GM23338 (cell line): ENCODE measurements around the gene CPNE1. TPM values are rescaled to one million over a fixed set of nuclear protein-coding genes. Genes with fewer than 3 reads are reported as not detected.
"Not testable (repeated sequence)": the region's sequence is repeated elsewhere in the genome, so short reads cannot be mapped to it uniquely, and the experiment has no call there.

Experiments used
- ATAC-seq: fragments of 200-7000 bp; cut with Tn5 transposase; 3 replicates; pipeline ENCODE4 v1.9.1; 2020
- DNase-seq: peaks from one replicate; pipeline ENCODE4 v3.0.0-alpha.2; 2015; ENCODE audit warnings: low spot score
- H2AFZ ChIP-seq: fragments of 200-600 bp; sonication (generic); 2 replicates; pipeline ENCODE4 v1.8.0; 2016; ENCODE audit warnings: antibody characterized with exemption, mild to moderate bottlenecking, moderate library complexity
- H3F3A ChIP-seq: fragments of 200-600 bp; sonication (generic); replicated peaks from 2 replicates; pipeline ENCODE4 v1.8.0; 2017; ENCODE audit warnings: antibody characterized with exemption, mixed run types, low read depth
- H3K27ac ChIP-seq: fragments of 200-600 bp; sonication (generic); 2 replicates; pipeline ENCODE4 v1.6.1; 2016; ENCODE audit warnings: low read depth
- H3K27me3 ChIP-seq: fragments of 200-600 bp; sonication (generic); 2 replicates; pipeline ENCODE4 v1.8.0; 2016; ENCODE audit warnings: mild to moderate bottlenecking, mixed run types, moderate library complexity; ENCODE audit not compliant: insufficient read depth
- H3K36me3 ChIP-seq: fragments of 200-600 bp; sonication (generic); 2 replicates; pipeline ENCODE4 v1.8.0; 2016; ENCODE audit warnings: mild to moderate bottlenecking; ENCODE audit not compliant: insufficient read depth
- H3K4me1 ChIP-seq: fragments of 200-600 bp; sonication (generic); 2 replicates; pipeline ENCODE4 v1.8.0; 2016; ENCODE audit warnings: mild to moderate bottlenecking, moderate library complexity; ENCODE audit not compliant: insufficient read depth
- H3K4me2 ChIP-seq: fragments of 200-600 bp; sonication (generic); 2 replicates; pipeline ENCODE4 v1.7.1; 2017; ENCODE audit warnings: mixed run types
- H3K4me3 ChIP-seq: fragments of 200-600 bp; sonication (generic); 2 replicates; pipeline ENCODE4 v1.6.1; 2016; ENCODE audit warnings: mixed run types
- H3K79me2 ChIP-seq: fragments of 200-600 bp; sonication (generic); replicated peaks from 2 replicates; pipeline ENCODE4 v1.8.0; 2017; ENCODE audit warnings: mild to moderate bottlenecking; ENCODE audit not compliant: insufficient read depth
- H3K9me2 ChIP-seq: fragments of 200-600 bp; sonication (generic); 2 replicates; pipeline ENCODE4 v1.8.0; 2017; ENCODE audit not compliant: insufficient read depth
- H4K20me1 ChIP-seq: fragments of 200-600 bp; sonication (generic); replicated peaks from 2 replicates; pipeline ENCODE4 v1.8.0; 2017; ENCODE audit warnings: mild to moderate bottlenecking; ENCODE audit not compliant: insufficient read depth
- H3K27ac Mint-ChIP-seq: 2 replicates; pipeline ENCODE4 v1.8.0; 2020; ENCODE audit warnings: inconsistent platforms, mild to moderate bottlenecking, moderate library complexity, mixed read lengths
- H3K27me3 Mint-ChIP-seq: 3 replicates; pipeline ENCODE4 v1.8.0; 2022; ENCODE audit warnings: low read depth, mild to moderate bottlenecking, moderate library complexity, mixed read lengths, inconsistent platforms; ENCODE audit not compliant: insufficient read depth, poor library complexity
- H3K36me3 Mint-ChIP-seq: 3 replicates; pipeline ENCODE4 v1.8.0; 2021; ENCODE audit warnings: low read depth, mild to moderate bottlenecking, inconsistent platforms, moderate library complexity, mixed read lengths
- H3K4me1 Mint-ChIP-seq: 3 replicates; pipeline ENCODE4 v1.8.0; 2020; ENCODE audit warnings: mild to moderate bottlenecking, inconsistent platforms, mixed read lengths
- H3K4me3 Mint-ChIP-seq: 3 replicates; pipeline ENCODE4 v1.8.0; 2021; ENCODE audit warnings: moderate library complexity, mild to moderate bottlenecking, inconsistent platforms, mixed read lengths
- H3K9me3 Mint-ChIP-seq: 3 replicates; pipeline ENCODE4 v1.8.0; 2020; ENCODE audit warnings: moderate library complexity, mild to moderate bottlenecking, inconsistent platforms, mixed read lengths
- EZH2 ChIP-seq: fragments of 200-600 bp; sonication (generic); IDR thresholded peaks from one replicate; pipeline ENCODE4 v1.8.0; 2017; ENCODE audit warnings: antibody characterized with exemption, mild to moderate bottlenecking, low read depth; ENCODE audit not compliant: unreplicated experiment
- STAT1 ChIP-seq: IDR thresholded peaks from one replicate; pipeline ENCODE4 v1.6.1; 2016; ENCODE audit warnings: antibody characterized with exemption; ENCODE audit not compliant: unreplicated experiment
- ZNF114 ChIP-seq: fragments of 250-450 bp; sonication (Bioruptor Pico); IDR thresholded peaks from 2 replicates; pipeline ENCODE4 v1.5.0; 2020; ENCODE audit warnings: mild to moderate bottlenecking, moderate library complexity
- polyA plus RNA-seq: library from polyadenylated mRNA; unstranded; fragments of >200 nt; fragmentation: Nextera tagmentation; extraction: Ambion mirVana; gene quantifications from 2 replicates; pipeline ENCODE4 v1.2.1, GENCODE V29; 2016
- total RNA-seq: library from RNA; depleted of rRNA; stranded (reverse); fragments of >200 nt; shearing (Covaris generic); gene quantifications from 2 replicates; pipeline ENCODE4 v1.2.3, GENCODE V29; 2014
- TF ChIP-seq, protein P1 (sequence below): fragments of 250-450 bp; sonication (Bioruptor Pico); IDR thresholded peaks from 2 replicates; pipeline ENCODE4 v1.5.0; 2020; ENCODE audit warnings: mild to moderate bottlenecking, moderate library complexity
- TF ChIP-seq, protein P2 (sequence below): IDR thresholded peaks from one replicate; pipeline ENCODE4 v1.6.1; 2018; ENCODE audit warnings: antibody characterized with exemption; ENCODE audit not compliant: unreplicated experiment

CPNE1 gene
- total and polyA plus RNA-seq, 2 experiments from 2014 or later: 189 to 196 TPM

DNA sequence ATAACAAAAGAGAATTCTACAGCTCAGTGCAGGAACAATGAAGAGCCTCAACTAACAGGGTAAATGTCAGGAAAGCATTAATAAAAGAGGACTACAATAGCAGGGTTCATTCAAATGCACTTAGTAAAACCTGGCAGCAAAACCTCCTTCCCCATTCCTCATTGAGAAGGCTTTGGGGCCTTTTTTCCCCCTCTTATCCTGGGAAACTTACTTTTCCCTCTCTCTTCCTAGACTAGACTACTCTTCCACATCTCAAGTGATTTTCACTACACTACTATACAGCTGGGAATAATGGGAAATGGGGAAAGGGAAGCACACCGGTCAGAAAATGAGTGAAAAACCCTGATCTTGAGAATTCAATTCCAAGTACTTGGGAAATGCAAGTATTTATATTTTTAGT is 44.6 kb upstream of the CPNE1 start (continued):
- TF ChIP-seq, protein P1, sequence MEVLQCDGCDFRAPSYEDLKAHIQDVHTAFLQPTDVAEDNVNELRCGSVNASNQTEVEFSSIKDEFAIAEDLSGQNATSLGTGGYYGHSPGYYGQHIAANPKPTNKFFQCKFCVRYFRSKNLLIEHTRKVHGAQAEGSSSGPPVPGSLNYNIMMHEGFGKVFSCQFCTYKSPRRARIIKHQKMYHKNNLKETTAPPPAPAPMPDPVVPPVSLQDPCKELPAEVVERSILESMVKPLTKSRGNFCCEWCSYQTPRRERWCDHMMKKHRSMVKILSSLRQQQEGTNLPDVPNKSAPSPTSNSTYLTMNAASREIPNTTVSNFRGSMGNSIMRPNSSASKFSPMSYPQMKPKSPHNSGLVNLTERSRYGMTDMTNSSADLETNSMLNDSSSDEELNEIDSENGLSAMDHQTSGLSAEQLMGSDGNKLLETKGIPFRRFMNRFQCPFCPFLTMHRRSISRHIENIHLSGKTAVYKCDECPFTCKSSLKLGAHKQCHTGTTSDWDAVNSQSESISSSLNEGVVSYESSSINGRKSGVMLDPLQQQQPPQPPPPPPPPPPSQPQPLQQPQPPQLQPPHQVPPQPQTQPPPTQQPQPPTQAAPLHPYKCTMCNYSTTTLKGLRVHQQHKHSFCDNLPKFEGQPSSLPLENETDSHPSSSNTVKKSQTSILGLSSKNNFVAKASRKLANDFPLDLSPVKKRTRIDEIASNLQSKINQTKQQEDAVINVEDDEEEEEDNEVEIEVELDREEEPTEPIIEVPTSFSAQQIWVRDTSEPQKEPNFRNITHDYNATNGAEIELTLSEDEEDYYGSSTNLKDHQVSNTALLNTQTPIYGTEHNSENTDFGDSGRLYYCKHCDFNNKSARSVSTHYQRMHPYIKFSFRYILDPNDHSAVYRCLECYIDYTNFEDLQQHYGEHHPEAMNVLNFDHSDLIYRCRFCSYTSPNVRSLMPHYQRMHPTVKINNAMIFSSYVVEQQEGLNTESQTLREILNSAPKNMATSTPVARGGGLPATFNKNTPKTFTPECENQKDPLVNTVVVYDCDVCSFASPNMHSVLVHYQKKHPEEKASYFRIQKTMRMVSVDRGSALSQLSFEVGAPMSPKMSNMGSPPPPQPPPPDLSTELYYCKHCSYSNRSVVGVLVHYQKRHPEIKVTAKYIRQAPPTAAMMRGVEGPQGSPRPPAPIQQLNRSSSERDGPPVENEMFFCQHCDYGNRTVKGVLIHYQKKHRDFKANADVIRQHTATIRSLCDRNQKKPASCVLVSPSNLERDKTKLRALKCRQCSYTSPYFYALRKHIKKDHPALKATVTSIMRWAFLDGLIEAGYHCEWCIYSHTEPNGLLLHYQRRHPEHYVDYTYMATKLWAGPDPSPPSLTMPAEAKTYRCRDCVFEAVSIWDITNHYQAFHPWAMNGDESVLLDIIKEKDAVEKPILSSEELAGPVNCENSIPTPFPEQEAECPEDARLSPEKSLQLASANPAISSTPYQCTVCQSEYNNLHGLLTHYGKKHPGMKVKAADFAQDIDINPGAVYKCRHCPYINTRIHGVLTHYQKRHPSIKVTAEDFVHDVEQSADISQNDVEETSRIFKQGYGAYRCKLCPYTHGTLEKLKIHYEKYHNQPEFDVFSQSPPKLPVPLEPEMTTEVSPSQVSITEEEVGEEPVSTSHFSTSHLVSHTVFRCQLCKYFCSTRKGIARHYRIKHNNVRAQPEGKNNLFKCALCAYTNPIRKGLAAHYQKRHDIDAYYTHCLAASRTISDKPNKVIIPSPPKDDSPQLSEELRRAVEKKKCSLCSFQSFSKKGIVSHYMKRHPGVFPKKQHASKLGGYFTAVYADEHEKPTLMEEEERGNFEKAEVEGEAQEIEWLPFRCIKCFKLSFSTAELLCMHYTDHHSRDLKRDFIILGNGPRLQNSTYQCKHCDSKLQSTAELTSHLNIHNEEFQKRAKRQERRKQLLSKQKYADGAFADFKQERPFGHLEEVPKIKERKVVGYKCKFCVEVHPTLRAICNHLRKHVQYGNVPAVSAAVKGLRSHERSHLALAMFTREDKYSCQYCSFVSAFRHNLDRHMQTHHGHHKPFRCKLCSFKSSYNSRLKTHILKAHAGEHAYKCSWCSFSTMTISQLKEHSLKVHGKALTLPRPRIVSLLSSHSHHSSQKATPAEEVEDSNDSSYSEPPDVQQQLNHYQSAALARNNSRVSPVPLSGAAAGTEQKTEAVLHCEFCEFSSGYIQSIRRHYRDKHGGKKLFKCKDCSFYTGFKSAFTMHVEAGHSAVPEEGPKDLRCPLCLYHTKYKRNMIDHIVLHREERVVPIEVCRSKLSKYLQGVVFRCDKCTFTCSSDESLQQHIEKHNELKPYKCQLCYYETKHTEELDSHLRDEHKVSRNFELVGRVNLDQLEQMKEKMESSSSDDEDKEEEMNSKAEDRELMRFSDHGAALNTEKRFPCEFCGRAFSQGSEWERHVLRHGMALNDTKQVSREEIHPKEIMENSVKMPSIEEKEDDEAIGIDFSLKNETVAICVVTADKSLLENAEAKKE (CRISPR knock-in tag): no peak
- TF ChIP-seq EZH2 (no peak), STAT1 (no peak), ZNF114 (CRISPR knock-in tag) (no peak)

DNA sequence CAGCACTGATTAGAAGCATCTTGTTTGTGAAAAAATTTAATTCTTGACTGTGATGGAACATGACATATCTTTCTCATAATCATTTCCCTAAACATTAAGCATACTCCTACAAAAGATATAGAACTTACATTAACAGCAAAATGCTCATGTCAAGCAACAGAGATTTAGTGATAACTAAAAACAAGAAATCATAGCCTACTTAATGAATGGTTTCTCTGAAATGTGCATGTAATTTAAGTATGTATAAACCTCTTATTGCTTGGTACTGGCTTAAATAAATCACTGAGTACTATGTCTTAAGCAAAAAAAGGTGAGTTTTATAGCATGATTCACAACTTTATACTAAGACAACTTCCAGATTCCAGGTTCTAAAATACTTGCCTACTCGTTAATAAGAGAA is 43.8 kb upstream of the CPNE1 start:
- Mint-ChIP-seq H3K27ac (no peak overlapping the region), H3K27me3 (peaks cover 8% of the 10 kb centered on the region), H3K36me3 (peaks cover 98% of the 10 kb centered on the region), H3K9me3 (no peaks in the 10 kb centered on the region), H3K4me1 (no peaks in the 10 kb centered on the region), H3K4me3 (no peak overlapping the region)
- TF ChIP-seq, protein P2, sequence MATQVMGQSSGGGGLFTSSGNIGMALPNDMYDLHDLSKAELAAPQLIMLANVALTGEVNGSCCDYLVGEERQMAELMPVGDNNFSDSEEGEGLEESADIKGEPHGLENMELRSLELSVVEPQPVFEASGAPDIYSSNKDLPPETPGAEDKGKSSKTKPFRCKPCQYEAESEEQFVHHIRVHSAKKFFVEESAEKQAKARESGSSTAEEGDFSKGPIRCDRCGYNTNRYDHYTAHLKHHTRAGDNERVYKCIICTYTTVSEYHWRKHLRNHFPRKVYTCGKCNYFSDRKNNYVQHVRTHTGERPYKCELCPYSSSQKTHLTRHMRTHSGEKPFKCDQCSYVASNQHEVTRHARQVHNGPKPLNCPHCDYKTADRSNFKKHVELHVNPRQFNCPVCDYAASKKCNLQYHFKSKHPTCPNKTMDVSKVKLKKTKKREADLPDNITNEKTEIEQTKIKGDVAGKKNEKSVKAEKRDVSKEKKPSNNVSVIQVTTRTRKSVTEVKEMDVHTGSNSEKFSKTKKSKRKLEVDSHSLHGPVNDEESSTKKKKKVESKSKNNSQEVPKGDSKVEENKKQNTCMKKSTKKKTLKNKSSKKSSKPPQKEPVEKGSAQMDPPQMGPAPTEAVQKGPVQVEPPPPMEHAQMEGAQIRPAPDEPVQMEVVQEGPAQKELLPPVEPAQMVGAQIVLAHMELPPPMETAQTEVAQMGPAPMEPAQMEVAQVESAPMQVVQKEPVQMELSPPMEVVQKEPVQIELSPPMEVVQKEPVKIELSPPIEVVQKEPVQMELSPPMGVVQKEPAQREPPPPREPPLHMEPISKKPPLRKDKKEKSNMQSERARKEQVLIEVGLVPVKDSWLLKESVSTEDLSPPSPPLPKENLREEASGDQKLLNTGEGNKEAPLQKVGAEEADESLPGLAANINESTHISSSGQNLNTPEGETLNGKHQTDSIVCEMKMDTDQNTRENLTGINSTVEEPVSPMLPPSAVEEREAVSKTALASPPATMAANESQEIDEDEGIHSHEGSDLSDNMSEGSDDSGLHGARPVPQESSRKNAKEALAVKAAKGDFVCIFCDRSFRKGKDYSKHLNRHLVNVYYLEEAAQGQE: no peak
- Histone ChIP-seq H3K36me3 (peaks cover 97% of the 10 kb centered on the region), H3F3A (peaks cover 51% of the 10 kb centered on the region), H3K79me2 (peaks cover 46% of the 10 kb centered on the region), H3K27me3 (no peaks in the 10 kb centered on the region), H3K4me2 (no peak overlapping the region), H3K4me1 (no peaks in the 10 kb centered on the region), H3K4me3 (no peak overlapping the region), H3K27ac (no peak overlapping the region), H3K9me2 (no peaks in the 10 kb centered on the region), H4K20me1 (peaks cover 52% of the 10 kb centered on the region), H2AFZ (no peak overlapping the region)
- DNase-seq (no peak), ATAC-seq (no peak)

DNA sequence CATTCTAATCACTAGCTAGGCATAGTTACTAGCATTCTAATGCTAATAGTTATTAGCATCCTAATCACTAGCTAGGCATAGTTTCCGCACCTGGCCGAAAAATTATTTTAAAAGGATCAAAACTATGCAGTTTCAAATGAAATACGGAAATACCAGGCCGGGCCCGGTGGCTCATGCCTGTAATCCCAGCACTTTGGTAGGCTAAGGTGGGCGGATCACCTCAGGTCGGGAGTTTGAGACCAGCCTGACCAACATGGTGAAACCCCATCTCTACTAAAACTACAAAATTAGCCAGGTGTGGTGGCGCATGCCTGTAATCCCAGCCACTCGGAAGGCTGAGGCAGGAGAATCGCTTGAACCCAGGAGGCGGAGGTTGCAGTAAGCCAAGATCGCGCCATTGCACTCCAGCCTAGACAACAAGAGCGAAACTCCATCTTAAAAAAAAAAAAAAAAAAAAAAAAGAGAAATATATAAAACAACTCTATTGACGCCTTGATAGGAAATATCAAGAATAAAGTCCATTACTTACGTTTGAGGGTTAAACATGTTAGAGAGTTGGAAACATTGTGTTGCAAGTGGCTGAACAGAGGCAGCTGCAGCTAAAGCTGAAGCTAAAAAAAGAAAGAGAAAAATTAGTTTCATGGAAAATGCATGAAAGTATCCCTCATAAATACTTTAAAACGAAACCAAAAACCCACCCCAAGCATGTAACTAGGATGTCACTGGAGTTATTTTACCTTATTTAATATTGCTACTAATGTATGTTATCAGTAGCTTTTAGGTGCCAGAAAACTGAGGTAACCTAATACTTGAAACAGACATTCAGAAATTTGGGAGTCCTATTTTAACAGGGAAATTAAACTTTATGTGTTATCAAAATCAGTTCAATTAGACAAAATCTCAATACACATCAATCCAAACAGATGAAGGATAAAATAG is 42.2 kb upstream of the CPNE1 start:
- H3K27ac ChIP-seq, ATAC-seq, H3K9me3 Mint-ChIP-seq, H3K27ac Mint-ChIP-seq, H3K4me2 ChIP-seq, DNase-seq, H3K4me1 ChIP-seq, H3K4me3 Mint-ChIP-seq, H3K4me1 Mint-ChIP-seq, H3K9me2 ChIP-seq, H3K4me3 ChIP-seq, H2AFZ ChIP-seq, H3K27me3 ChIP-seq: not testable (repeated sequence)
- peaks cover 57% of the 10 kb centered on the region for H3F3A ChIP-seq
- Mint-ChIP-seq H3K27me3 (peaks cover 11% of the 10 kb centered on the region), H3K36me3 (peaks cover 98% of the 10 kb centered on the region)
- peaks cover 31% of the 10 kb centered on the region for H3K79me2 ChIP-seq
- H4K20me1 ChIP-seq: peaks cover 48% of the 10 kb centered on the region
- H3K36me3 ChIP-seq: peaks cover 83% of the 10 kb centered on the region
